Measurements from ENCODE around the gene HSD11B2. TPM values are rescaled to one million over a fixed set of nuclear protein-coding genes. Genes with fewer than 3 reads are reported as not detected.
A peak's percentile ranks its signal among the peaks of the same experiment; 100 is the strongest.

Gene HSD11B2
- total and polyA plus RNA-seq, 2 donors (not counting 3 experiments of a cell fraction or from before 2014, with no cell fraction given), result 0.10 TPM; not detected in 1

DNA sequence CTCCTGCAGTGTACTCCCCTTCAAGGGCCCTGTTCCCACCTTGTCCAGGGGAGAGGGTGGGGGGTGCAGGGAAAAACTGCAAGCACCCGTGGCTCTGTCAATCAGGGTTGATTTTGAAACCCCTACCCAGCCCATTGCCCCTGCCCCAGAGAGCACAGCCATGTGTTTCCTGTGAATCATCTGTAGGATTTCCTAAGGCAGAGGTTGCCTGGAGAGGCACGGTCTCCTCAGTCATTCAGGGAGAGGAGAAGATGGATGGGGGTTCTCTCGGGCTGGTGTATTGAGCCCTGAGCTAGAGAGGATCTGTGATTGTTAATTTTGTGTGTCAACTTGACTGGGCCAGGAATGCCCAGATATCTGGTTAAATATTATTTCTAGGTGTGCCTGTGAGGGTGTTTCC lies 55.9 kb downstream of the HSD11B2 start:
- no peaks in the 10 kb centered on the region for H3K79me2 ChIP-seq (ENCODE audit: control insufficient read depth, insufficient read depth, low read length)
- no peaks in the 10 kb centered on the region for H3K27me3 ChIP-seq (ENCODE audit: control insufficient read depth in 2 of 2, insufficient read depth in 2 of 2, low read length in 2 of 2)
- POLR2A ChIA-PET, result no interaction called here
- peak; percentile 83 for FAIRE-seq
- H3K9ac ChIP-seq (replicated peaks; ENCODE audit: extremely low read depth, insufficient read depth, low read length), result no peak overlapping the region
- TF ChIP-seq, protein P1, sequence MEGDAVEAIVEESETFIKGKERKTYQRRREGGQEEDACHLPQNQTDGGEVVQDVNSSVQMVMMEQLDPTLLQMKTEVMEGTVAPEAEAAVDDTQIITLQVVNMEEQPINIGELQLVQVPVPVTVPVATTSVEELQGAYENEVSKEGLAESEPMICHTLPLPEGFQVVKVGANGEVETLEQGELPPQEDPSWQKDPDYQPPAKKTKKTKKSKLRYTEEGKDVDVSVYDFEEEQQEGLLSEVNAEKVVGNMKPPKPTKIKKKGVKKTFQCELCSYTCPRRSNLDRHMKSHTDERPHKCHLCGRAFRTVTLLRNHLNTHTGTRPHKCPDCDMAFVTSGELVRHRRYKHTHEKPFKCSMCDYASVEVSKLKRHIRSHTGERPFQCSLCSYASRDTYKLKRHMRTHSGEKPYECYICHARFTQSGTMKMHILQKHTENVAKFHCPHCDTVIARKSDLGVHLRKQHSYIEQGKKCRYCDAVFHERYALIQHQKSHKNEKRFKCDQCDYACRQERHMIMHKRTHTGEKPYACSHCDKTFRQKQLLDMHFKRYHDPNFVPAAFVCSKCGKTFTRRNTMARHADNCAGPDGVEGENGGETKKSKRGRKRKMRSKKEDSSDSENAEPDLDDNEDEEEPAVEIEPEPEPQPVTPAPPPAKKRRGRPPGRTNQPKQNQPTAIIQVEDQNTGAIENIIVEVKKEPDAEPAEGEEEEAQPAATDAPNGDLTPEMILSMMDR (IDR thresholded peaks at IDR 0.05; ENCODE audit: extremely low read depth in 1 of 2, insufficient read depth in 1 of 2, low read depth in 1 of 2, low read length in 2 of 2), result no peak
- TF ChIP-seq FOS (IDR thresholded peaks at IDR 0.05; ENCODE audit: borderline replicate concordance, insufficient read depth, low read length) (peak; percentile 73), POLR2A (IDR thresholded peaks at IDR 0.05; ENCODE audit: low read depth, low read length) (peak; percentile 61), JUN (IDR thresholded peaks at IDR 0.05; ENCODE audit: borderline replicate concordance, insufficient read depth, insufficient read length, low read depth) (peak; percentile 43), MYC (IDR thresholded peaks at IDR 0.05; ENCODE audit: low read depth, low read length) (no peak), EZH2 (IDR thresholded peaks at IDR 0.05; ENCODE audit: borderline replicate concordance, low read depth, low read length, severe bottlenecking) (no peak), POLR2AphosphoS5 (IDR thresholded peaks at IDR 0.05; ENCODE audit: insufficient read depth, low read depth, low read length) (peak; percentile 74), GATA2 (IDR thresholded peaks at IDR 0.05; ENCODE audit: insufficient read depth, insufficient read length, low read depth, low read length) (no peak)
- TF ChIP-seq, protein P2, sequence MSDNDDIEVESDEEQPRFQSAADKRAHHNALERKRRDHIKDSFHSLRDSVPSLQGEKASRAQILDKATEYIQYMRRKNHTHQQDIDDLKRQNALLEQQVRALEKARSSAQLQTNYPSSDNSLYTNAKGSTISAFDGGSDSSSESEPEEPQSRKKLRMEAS (IDR thresholded peaks at IDR 0.05; ENCODE audit: insufficient read depth, insufficient read length), result no peak
- H4K20me1 ChIP-seq (replicated peaks; ENCODE audit: control insufficient read depth, extremely low read depth, insufficient read depth, low read length), result no peaks in the 10 kb centered on the region
- dilution Hi-C loops (cut with MboI; ENCODE audit: extremely low pct_ligation_motif_present, low sequenced_read_pairs) (no loop called here), intact Hi-C loops (cut with micrococcal nuclease) (no loop called here)
- peak; percentile 71 for DNase-seq (ENCODE audit: low read depth, low spot score)
- no peaks in the 10 kb centered on the region for H3K9me1 ChIP-seq (replicated peaks; ENCODE audit: control insufficient read depth, extremely low read depth, insufficient read depth, low read length)
- H3K4me3 ChIP-seq (replicated peaks in 1 of 3; ENCODE audit: insufficient read depth in 1 of 3, low read depth in 1 of 3, low read length in 3 of 3), result no peak overlapping the region
- BruUV-seq (replicated peaks), result no TSS peak
- peaks cover 22% of the 10 kb centered on the region for H3K4me1 ChIP-seq (ENCODE audit: control insufficient read depth, extremely low read depth, insufficient read depth, low read length)
- H3K27ac ChIP-seq (ENCODE audit: insufficient read depth, low read depth, low read length), result peak overlapping the region; percentile 29
- H2AFZ ChIP-seq (ENCODE audit: low read depth, low read length), result peak overlapping the region; percentile 42
- peak overlapping the region; percentile 27 for H3K4me2 ChIP-seq (ENCODE audit: insufficient read depth, low read length)
- CTCF ChIA-PET, result interaction anchor here (1.4 to 12.4 kb wide), 3 partner anchors 27 to 51 kb away, joined by 4 to 247 read pairs (median 28); no protein-coding TSS in a partner anchor
- H3K9me3 ChIP-seq (replicated peaks; ENCODE audit: control insufficient read depth, insufficient read depth, low read length), result no peaks in the 10 kb centered on the region
- H3K36me3 ChIP-seq (ENCODE audit: control insufficient read depth in 2 of 2, extremely low read depth in 1 of 2, insufficient read depth in 2 of 2, low read length in 2 of 2), result no peaks in the 10 kb centered on the region

Small RNAs within 50 kb of the gene (small RNA-seq; reads per million reads assigned to genes)
- gene RNU1-123P (ENCODE audit: insufficient read depth, insufficient read length, low read depth, low replicate concordance), result not detected

Other genes with a start within 250 kb of the HSD11B2 start
- 45.8 and 53.3 TPM in 2 replicates for gene MATCAP1, start 247.2 kb upstream of the HSD11B2 start, total RNA-seq
- 44.5 and 49.0 TPM in 2 replicates for gene MATCAP1, start 247.2 kb upstream of the HSD11B2 start, polyA plus RNA-seq
- 10.8 and 19.4 TPM in 2 replicates for gene EXOC3L1, start 241.0 kb upstream of the HSD11B2 start, total RNA-seq
- 10.2 and 11.6 TPM in 2 replicates for gene EXOC3L1, start 241.0 kb upstream of the HSD11B2 start, polyA plus RNA-seq
- 110 and 112 TPM in 2 replicates for gene E2F4, start 239.0 kb upstream of the HSD11B2 start, total RNA-seq
- gene E2F4, start 239.0 kb upstream of the HSD11B2 start, polyA plus RNA-seq, result 168 and 199 TPM in 2 replicates
- 4.3 and 5.7 TPM in 2 replicates for gene ELMO3, start 232.0 kb upstream of the HSD11B2 start, total RNA-seq
- 3.9 and 4.1 TPM in 2 replicates for gene ELMO3, start 232.0 kb upstream of the HSD11B2 start, polyA plus RNA-seq
- gene TMEM208, start 204.0 kb upstream of the HSD11B2 start, total RNA-seq, result 35.3 and 36.3 TPM in 2 replicates
- gene TMEM208, start 204.0 kb upstream of the HSD11B2 start, polyA plus RNA-seq, result 94.0 and 98.4 TPM in 2 replicates
- 104 and 124 TPM in 2 replicates for gene FHOD1, start 183.6 kb upstream of the HSD11B2 start, total RNA-seq
- gene FHOD1, start 183.6 kb upstream of the HSD11B2 start, polyA plus RNA-seq, result 63.6 and 78.6 TPM in 2 replicates
- gene SLC9A5, start 182.1 kb upstream of the HSD11B2 start, total RNA-seq, result 2.8 and 4.2 TPM in 2 replicates
- gene SLC9A5, start 182.1 kb upstream of the HSD11B2 start, polyA plus RNA-seq, result 2.7 and 3.2 TPM in 2 replicates
- 23.9 and 26.6 TPM in 2 replicates for gene PLEKHG4, start 151.6 kb upstream of the HSD11B2 start, total RNA-seq
- gene PLEKHG4, start 151.6 kb upstream of the HSD11B2 start, polyA plus RNA-seq, result 34.8 and 35.6 TPM in 2 replicates
- gene KCTD19, start 104.4 kb upstream of the HSD11B2 start, total RNA-seq, result 0.16 and 0.44 TPM in 2 replicates
- gene KCTD19, start 104.4 kb upstream of the HSD11B2 start, polyA plus RNA-seq, result 0.10 and 0.21 TPM in 2 replicates
- 2.0 and 2.4 TPM in 2 replicates for gene LRRC36, start 104.3 kb upstream of the HSD11B2 start, total RNA-seq
- gene LRRC36, start 104.3 kb upstream of the HSD11B2 start, polyA plus RNA-seq, result 0.30 and 0.37 TPM in 2 replicates
- 1.3 and 2.0 TPM in 2 replicates for gene TPPP3, start 37.6 kb upstream of the HSD11B2 start, total RNA-seq
- gene TPPP3, start 37.6 kb upstream of the HSD11B2 start, polyA plus RNA-seq, result 0.33 and 0.91 TPM in 2 replicates
- 12.9 and 14.4 TPM in 2 replicates for gene ZDHHC1, start 14.6 kb upstream of the HSD11B2 start, total RNA-seq
- 11.4 and 14.1 TPM in 2 replicates for gene ZDHHC1, start 14.6 kb upstream of the HSD11B2 start, polyA plus RNA-seq
- gene ATP6V0D1, start 50.0 kb downstream of the HSD11B2 start, total RNA-seq, result 77.1 and 82.8 TPM in 2 replicates
- gene ATP6V0D1, start 50.0 kb downstream of the HSD11B2 start, polyA plus RNA-seq, result 232 and 254 TPM in 2 replicates
- not detected in 2 replicates for gene AGRP, start 52.4 kb downstream of the HSD11B2 start, total RNA-seq
- gene AGRP, start 52.4 kb downstream of the HSD11B2 start, polyA plus RNA-seq, result not detected in 2 replicates
- gene RIPOR1, start 97.7 kb downstream of the HSD11B2 start, total RNA-seq, result 137 and 144 TPM in 2 replicates
- 41.6 and 45.3 TPM in 2 replicates for gene RIPOR1, start 97.7 kb downstream of the HSD11B2 start, polyA plus RNA-seq
- 40.0 and 40.7 TPM in 2 replicates for gene CTCF, start 131.4 kb downstream of the HSD11B2 start, total RNA-seq
- gene CTCF, start 131.4 kb downstream of the HSD11B2 start, polyA plus RNA-seq, result 16.9 and 20.7 TPM in 2 replicates
- 2.2 and 2.7 TPM in 2 replicates for gene CARMIL2, start 214.0 kb downstream of the HSD11B2 start, total RNA-seq
- gene CARMIL2, start 214.0 kb downstream of the HSD11B2 start, polyA plus RNA-seq, result 0.65 and 0.95 TPM in 2 replicates
- 24.4 and 26.9 TPM in 2 replicates for gene ACD, start 229.1 kb downstream of the HSD11B2 start, total RNA-seq
- gene ACD, start 229.1 kb downstream of the HSD11B2 start, polyA plus RNA-seq, result 36.0 and 45.1 TPM in 2 replicates
- 1.3 and 1.7 TPM in 2 replicates for gene PARD6A, start 229.8 kb downstream of the HSD11B2 start, total RNA-seq
- 2.9 and 4.3 TPM in 2 replicates for gene PARD6A, start 229.8 kb downstream of the HSD11B2 start, polyA plus RNA-seq
- gene ENKD1, start 235.6 kb downstream of the HSD11B2 start, total RNA-seq, result 17.3 and 17.5 TPM in 2 replicates
- 16.7 and 21.9 TPM in 2 replicates for gene ENKD1, start 235.6 kb downstream of the HSD11B2 start, polyA plus RNA-seq
- 0.62 and 1.2 TPM in 2 replicates for gene C16orf86, start 235.7 kb downstream of the HSD11B2 start, total RNA-seq
- 0.80 and 0.98 TPM in 2 replicates for gene C16orf86, start 235.7 kb downstream of the HSD11B2 start, polyA plus RNA-seq